HL-60/S4 (cell line): ENCODE measurements around the gene CCDC92.

Experiments used
- in situ Hi-C: fragments of 300-500 bp; cut with MboI; formaldehyde crosslinking; loops from 2 replicates; pipeline ENCODE4 v1.14.3; 2022; ENCODE audit warnings: low sequenced_read_pairs

The CCDC92 gene

DNA sequence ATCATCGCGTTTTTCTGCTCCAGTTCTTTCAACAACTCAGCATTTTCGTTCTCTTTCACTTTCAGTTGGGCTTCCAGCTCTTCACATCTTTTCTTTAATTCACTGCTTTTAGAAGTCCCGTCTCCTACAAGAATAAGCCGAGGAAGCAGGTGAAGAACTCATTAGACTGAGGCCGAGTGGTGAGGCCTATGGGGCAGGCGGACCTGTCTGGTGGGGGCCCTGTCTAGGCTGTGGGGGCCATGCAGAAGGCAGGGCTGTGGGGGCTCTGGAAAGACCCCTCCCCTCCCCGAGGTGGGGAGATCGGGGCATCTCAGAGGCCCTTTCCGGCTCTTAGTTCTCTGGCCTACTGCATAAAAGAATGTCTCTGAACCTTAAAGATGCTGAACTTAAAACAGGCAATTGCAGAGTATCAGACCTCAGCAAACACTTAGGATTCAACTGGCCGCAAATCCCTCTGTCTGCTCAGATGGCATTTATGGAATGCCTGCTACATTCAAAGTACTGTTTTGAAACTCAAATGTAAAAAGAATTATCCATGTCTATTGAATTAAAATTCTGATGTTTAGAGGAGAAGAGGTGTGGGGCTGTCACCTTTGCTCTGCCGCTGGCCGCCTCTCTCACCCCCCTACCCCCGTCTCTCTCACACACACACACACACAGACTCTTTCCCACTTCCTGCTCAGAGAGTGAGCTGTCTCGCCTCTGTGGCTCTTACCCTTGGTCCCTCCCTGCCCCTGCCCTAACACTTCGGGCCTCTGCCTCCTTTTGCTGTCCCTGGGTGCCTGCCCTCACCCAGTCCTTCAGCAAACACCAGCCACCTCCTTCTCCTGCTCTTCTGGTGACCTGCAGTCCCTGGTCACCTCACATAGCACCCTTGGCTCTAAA lies 34.7 kb downstream of the CCDC92 start:
- in situ Hi-C loops, result no loop called here

- in situ Hi-C loops, result no loop called here
Observed at GRCh38 chr12:123936956-123937706, 35.5 kb downstream of the CCDC92 start.

GRCh38 chr12:123936471-123936870 lies 36.2 kb downstream of the CCDC92 start:
- in situ Hi-C loops, result no loop called here

GRCh38 chr12:123935956-123936355 lies 36.7 kb downstream of the CCDC92 start:
- in situ Hi-C loops, result no loop called here

DNA sequence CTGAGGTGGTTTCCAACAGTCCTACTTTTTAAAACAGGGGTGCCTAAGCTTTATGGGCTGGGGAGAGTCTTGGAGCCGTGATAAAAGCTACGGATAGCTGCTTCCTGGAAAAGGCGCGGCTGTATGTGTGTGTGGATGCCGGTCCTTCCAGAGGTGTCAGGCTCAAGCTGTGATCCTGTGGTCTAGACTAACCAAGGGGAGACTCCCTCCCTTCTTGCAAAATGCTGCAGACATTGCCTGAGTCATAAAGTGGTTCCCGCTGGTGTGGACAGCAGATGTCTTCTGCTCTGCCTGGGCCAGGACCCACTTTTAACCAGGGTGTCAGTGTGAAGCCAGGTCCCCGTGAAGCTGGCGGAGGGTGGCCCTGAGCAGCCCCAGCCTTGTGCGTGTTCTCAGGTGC lies 37.8 kb downstream of the CCDC92 start:
- in situ Hi-C loops, result no loop called here

GRCh38 chr12:123934016-123934620 lies 38.5 kb downstream of the CCDC92 start:
- in situ Hi-C loops, result no loop called here

DNA sequence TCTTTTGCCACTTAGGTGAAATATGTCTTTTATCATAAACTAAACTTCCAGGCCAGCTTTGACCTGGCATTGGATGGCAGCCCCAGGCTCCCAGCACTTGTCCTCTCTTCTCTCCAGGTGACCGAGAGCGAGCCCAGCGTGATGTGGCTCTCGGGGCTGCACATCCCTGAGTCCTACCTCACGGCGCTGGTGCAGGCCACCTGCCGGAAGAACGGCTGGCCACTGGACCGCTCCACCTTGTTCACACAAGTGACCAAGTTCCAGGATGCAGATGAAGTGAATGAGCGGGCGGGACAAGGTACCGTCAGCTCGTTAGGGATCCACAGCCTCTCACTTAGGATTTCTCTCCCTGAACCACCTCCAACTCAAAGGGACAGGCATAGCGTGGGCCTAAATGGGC lies 39.4 kb downstream of the CCDC92 start:
- in situ Hi-C loops, result no loop called here

DNA sequence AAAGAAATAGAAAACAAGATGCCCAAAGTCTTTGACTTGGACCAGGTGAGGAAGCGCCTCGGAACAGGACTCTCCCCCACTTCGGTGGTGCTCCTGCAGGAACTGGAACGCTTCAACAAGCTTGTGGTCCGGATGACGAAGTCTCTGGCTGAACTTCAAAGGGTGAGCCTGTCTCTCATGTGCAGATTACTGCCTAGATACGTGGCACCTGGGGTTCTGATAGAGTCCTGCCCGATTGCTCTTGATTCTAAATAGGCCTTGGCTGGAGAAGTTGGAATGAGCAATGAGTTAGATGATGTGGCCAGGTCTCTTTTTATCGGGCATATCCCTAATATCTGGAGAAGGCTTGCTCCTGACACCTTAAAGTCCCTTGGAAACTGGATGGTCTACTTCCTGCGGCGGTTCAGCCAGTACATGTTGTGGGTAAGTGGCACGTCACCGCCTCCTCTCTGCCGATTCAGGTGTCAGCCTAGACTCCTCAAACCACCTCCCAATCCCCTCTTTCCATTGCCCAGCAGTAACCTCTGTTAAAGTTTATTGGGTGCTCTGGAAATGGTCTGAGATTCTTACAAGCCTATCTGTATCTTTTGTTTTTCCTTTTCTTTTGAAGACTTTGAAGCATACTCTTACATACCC lies 40.8 kb downstream of the CCDC92 start:
- in situ Hi-C loops, result no loop called here

- in situ Hi-C loops, result no loop called here
Observed at GRCh38 chr12:123929946-123930583, 42.6 kb downstream of the CCDC92 start.

DNA sequence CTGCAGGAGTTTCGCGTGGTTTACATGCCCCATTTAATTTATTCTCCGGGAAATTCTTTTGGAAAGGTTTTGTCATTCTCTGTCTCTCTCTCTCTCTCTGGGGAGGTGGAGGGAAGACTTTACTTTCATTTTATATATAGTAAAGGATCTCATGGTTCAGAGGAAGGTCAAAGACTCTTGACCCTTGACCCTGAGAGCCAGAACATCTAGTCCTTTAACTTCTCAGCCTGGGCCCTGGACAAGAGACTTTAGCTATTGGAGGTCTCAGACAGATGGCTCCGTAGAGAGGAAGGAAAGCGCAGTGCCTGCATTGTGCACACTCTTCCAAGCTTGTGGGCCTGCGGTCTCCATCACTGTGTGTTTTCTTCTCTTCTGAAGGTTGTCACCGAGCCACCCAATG lies 43.7 kb downstream of the CCDC92 start:
- in situ Hi-C loops, result no loop called here

GRCh38 chr12:123928274-123928865 lies 44.3 kb downstream of the CCDC92 start:
- in situ Hi-C loops, result no loop called here

DNA sequence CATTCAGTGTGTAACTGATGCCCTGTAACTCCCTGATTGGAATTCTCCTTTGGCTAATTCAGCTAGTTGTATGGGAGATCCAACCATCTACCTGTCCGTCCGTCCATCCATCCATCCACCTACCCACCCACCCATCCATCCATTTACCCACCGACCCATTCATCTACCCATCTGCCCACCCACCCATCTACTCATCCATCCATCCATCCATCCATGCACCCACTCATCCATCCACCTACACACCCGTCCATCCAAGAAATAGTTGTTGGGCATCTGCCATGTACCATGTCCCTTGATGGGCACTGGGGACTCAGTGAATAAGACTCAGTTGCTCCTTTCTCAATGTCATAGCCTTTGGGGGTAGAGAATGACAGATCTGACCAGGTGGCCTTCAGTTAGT lies 48.1 kb downstream of the CCDC92 start:
- in situ Hi-C loops, result no loop called here

- in situ Hi-C loops, result no loop called here
Observed at GRCh38 chr12:123923927-123924326, 48.7 kb downstream of the CCDC92 start.

DNA sequence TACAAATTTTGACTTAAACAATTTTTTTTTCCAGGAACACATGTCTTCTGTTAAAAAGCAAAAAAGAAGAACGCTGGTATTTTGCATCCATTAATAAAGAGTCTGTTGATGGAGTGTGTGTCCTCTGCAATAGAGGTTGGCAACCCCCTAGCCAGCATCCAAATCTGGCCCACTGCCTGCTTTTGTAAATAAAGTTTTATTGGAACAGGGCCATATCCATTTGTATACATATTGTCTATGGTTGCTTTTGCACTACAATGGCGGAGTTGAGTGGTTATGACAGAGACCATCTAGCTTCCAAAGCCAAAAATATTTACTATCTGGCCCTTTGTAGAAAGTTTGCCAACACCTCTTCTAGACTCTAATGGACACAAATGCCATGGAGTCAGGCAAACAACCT lies 49.6 kb downstream of the CCDC92 start:
- in situ Hi-C loops, result no loop called here

- in situ Hi-C loops, result no loop called here
Observed at GRCh38 chr12:123919980-123920360, 52.7 kb downstream of the CCDC92 start.

- in situ Hi-C loops, result no loop called here
Observed at GRCh38 chr12:123917337-123917850, 55.2 kb downstream of the CCDC92 start.

GRCh38 chr12:123916729-123917128 lies 55.9 kb downstream of the CCDC92 start:
- in situ Hi-C loops, result no loop called here

GRCh38 chr12:123914726-123915333 lies 57.8 kb downstream of the CCDC92 start:
- in situ Hi-C loops, result no loop called here

- in situ Hi-C loops, result no loop called here
Observed at GRCh38 chr12:123912415-123913380, 59.9 kb downstream of the CCDC92 start.
